OCI-LY1 (cell line): ENCODE results near the gene OTOF.
"Not testable (repeated sequence)": the region's sequence is repeated elsewhere in the genome, so short reads cannot be mapped to it uniquely, and the experiment has no call there.

ENCODE experiments used
- CTCF ChIP-seq: fragments of 200-600 bp; sonication (generic), shearing (Covaris generic); IDR thresholded peaks from 2 replicates; pipeline ENCODE4 v1.5.1; 2017; ENCODE audit warnings: mild to moderate bottlenecking, antibody characterized with exemption, low read length, moderate library complexity, mixed read lengths
- EZH2 ChIP-seq: fragments of 200-600 bp; sonication (generic), shearing (Covaris generic); IDR thresholded peaks from 2 replicates; pipeline ENCODE4 v1.8.0; 2017; ENCODE audit warnings: borderline replicate concordance, mixed run types, mild to moderate bottlenecking, antibody characterized with exemption, low read length, moderate library complexity, mixed read lengths

GRCh38 chr2:26468544-26468943, 9.4 kb downstream of the OTOF start:
- TF ChIP-seq EZH2, CTCF: not testable (repeated sequence)
